ENCODE results near the gene CSPG4.
A peak's percentile ranks its signal among the peaks of the same experiment; 100 is the strongest.

CSPG4 gene

DNA sequence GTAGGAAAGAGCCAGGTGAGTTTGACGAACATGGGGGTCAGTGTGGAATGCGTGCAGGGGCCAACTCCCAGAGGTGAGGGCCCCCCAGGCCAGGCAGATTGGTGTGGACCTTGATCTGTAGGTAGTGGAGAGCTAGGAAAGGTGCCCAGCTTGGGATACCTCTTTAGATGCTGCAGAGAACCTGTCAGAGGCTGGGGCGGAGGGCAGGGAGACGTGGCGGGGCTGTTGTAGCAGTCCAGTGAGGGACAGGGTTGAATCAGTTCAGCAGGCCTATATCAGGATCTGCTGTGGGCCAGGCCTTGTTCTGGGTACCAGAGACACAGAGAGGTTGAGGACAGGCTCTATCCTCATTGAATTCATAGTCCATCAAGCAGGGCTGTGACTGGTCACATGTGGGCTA is 56.3 kb downstream of the CSPG4 start:
- peaks cover 0 to 8% (median 4%) of the 10 kb centered on the region in 4 experiments for H3K36me3 ChIP-seq (ENCODE audit: control insufficient read depth in 4 of 4, insufficient read depth in 4 of 4, low read length in 3 of 4)
- no peak for DNase-seq
- WGBS (ENCODE audit: insufficient coverage): 100% methylated on average over 5 of the region's 5 CpGs
- H3K4me3 ChIP-seq (ENCODE audit: control insufficient read depth in 1 of 7, extremely low read depth in 1 of 7, insufficient read depth in 4 of 7, low read depth in 2 of 7, low read length in 6 of 7): no peak overlapping the region
- POLR2A ChIA-PET: no interaction called here
- H3K9me3 ChIP-seq (ENCODE audit: control extremely low read depth in 1 of 5, control insufficient read depth in 4 of 5, insufficient read depth in 2 of 5, low read depth in 1 of 5, low read length in 4 of 5): no peaks in the 10 kb centered on the region
- CTCF ChIA-PET: no interaction called here
- no peak overlapping the region for H3K27ac ChIP-seq (ENCODE audit: insufficient read depth in 1 of 2, low read depth in 1 of 2, low read length in 2 of 2, poor library complexity in 1 of 2, severe bottlenecking in 2 of 2)
- H3K4me1 ChIP-seq (ENCODE audit: control extremely low read depth in 1 of 4, control insufficient read depth in 4 of 4, insufficient read depth in 4 of 4, low read length in 3 of 4): peaks cover 0 to 11% (median 7%) of the 10 kb centered on the region in 4 experiments
- H3K27me3 ChIP-seq (replicated peaks in 2 of 5; ENCODE audit: control insufficient read depth in 4 of 5, insufficient read depth in 5 of 5, low read length in 4 of 5): no peaks in the 10 kb centered on the region

DNA sequence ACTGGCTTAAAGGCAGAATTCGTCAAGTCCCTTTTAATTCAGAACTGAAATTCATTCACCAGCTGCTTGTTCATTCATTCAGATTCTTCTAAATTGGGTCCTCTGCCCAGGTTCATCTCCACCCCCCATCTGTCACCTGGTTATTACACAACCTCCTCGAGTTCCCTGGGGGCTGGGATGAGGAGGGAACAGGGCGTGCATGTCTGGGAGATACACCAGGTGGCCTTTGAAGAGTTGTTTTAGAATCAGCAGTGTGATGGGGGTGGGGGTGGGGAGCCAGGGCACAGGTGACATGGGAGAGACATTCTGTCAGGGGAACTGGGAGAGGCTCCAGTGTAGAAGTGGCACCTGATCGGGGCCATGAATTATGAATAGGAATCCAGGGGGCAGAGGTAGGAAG is 56.7 kb downstream of the CSPG4 start:
- CTCF ChIA-PET: no interaction called here
- H3K27me3 ChIP-seq (replicated peaks in 2 of 5; ENCODE audit: control insufficient read depth in 4 of 5, insufficient read depth in 5 of 5, low read length in 4 of 5): no peaks in the 10 kb centered on the region
- DNase-seq: no peak
- no peak overlapping the region for H3K27ac ChIP-seq (ENCODE audit: insufficient read depth in 1 of 2, low read depth in 1 of 2, low read length in 2 of 2, poor library complexity in 1 of 2, severe bottlenecking in 2 of 2)
- POLR2A ChIA-PET: no interaction called here
- H3K4me1 ChIP-seq (ENCODE audit: control extremely low read depth in 1 of 4, control insufficient read depth in 4 of 4, insufficient read depth in 4 of 4, low read length in 3 of 4): peaks cover 0 to 15% (median 11%) of the 10 kb centered on the region in 4 experiments
- H3K4me3 ChIP-seq (ENCODE audit: control insufficient read depth in 1 of 7, extremely low read depth in 1 of 7, insufficient read depth in 4 of 7, low read depth in 2 of 7, low read length in 6 of 7): no peak overlapping the region
- H3K36me3 ChIP-seq (ENCODE audit: control insufficient read depth in 4 of 4, insufficient read depth in 4 of 4, low read length in 3 of 4): peaks cover 0 to 8% (median 4%) of the 10 kb centered on the region in 4 experiments
- no peaks in the 10 kb centered on the region for H3K9me3 ChIP-seq (ENCODE audit: control extremely low read depth in 1 of 5, control insufficient read depth in 4 of 5, insufficient read depth in 2 of 5, low read depth in 1 of 5, low read length in 4 of 5)
- WGBS (ENCODE audit: insufficient coverage): 90% methylated on average over 2 of the region's 4 CpGs

DNA sequence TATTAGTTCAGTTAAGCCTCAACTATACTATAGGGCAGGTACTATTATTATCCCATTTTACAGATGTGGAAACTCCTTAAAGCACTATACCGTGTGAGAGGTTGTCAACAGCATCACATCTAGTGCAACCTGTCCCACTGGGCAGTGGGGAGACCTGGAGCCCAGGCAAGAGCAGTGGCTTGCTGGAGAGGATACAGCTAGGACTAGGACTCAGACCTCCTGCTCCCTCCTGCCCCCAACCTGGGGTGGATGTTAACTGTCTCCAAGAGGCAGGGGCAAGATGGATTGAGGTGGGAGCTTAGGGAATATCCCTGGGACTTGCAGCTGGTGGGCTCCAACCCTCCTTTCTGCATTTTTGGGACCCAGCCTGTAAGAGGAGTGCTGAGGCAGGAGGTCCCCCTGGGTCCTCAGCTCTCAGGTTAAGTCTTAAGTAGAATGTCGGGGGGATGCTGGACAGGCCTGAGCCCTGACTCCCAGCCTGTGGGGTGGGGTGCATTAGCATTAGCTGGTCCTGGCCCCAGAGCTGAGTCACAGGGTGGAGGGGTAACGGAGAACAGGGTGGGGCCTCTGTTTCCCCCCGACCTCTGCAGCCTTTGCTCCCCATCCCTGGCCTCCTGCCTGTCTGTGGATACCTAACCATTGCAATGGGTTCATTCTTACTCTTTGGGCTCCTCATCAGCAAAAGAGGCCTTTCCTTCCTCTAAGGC is 58.3 kb downstream of the CSPG4 start:
- Histone ChIP-seq H3K27me3 (replicated peaks in 2 of 5; ENCODE audit: control insufficient read depth in 4 of 5, insufficient read depth in 5 of 5, low read length in 4 of 5) (no peaks in the 10 kb centered on the region), H3K4me3 (ENCODE audit: control insufficient read depth in 1 of 7, extremely low read depth in 1 of 7, insufficient read depth in 4 of 7, low read depth in 2 of 7, low read length in 6 of 7) (no peak overlapping the region), H3K9me3 (ENCODE audit: control extremely low read depth in 1 of 5, control insufficient read depth in 4 of 5, insufficient read depth in 2 of 5, low read depth in 1 of 5, low read length in 4 of 5) (no peaks in the 10 kb centered on the region), H3K27ac (ENCODE audit: insufficient read depth in 1 of 2, low read depth in 1 of 2, low read length in 2 of 2, poor library complexity in 1 of 2, severe bottlenecking in 2 of 2) (no peak overlapping the region), H3K4me1 (ENCODE audit: control extremely low read depth in 1 of 4, control insufficient read depth in 4 of 4, insufficient read depth in 4 of 4, low read length in 3 of 4) (peaks cover 0 to 16% (median 12%) of the 10 kb centered on the region in 4 experiments), H3K36me3 (ENCODE audit: control insufficient read depth in 4 of 4, insufficient read depth in 4 of 4, low read length in 3 of 4) (peaks cover 0 to 13% (median 4%) of the 10 kb centered on the region in 4 experiments)
- DNase-seq: no peak
- 95% methylated on average over 3 of the region's 4 CpGs for WGBS (ENCODE audit: insufficient coverage)
- ChIA-PET CTCF (interaction anchor here (1.1 to 1.5 kb wide), 2 partner anchors 12 to 14 kb away, joined by 3 to 4 read pairs; partner anchors contain the start of gene IMP3), POLR2A (no interaction called here)

DNA sequence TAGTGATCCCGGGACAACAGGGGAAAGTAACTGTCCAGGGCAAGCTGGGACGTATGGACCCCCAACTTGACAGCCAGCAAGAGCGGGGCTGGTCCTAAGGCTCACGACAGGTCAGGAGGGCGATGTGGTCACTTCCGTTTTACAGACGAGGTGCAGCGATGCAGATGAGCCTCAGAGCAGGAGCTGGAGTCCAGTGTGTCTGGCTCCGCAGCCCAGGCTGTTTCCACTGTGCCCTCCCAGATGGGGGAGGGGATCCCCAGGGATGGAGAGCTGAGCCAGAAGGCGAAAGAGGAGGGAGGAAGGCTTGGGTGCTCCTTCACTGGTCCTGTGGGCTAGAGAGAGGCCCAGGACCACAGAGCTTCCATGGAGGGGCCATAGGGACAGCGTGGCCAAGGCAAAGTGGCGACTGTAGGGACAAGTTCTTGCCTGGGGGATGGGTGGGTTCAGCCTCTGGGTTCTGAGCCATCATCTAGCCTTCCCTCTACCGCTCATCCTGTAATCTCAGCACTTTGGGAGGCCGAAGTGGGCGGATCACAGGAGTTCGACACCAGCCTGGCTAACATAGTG is 59.2 kb downstream of the CSPG4 start:
- no peak overlapping the region for H3K4me3 ChIP-seq (ENCODE audit: control insufficient read depth in 1 of 7, extremely low read depth in 1 of 7, insufficient read depth in 4 of 7, low read depth in 2 of 7, low read length in 6 of 7)
- H3K36me3 ChIP-seq (ENCODE audit: control insufficient read depth in 4 of 4, insufficient read depth in 4 of 4, low read length in 3 of 4): peaks cover 0 to 13% (median 4%) of the 10 kb centered on the region in 4 experiments
- peaks cover 0 to 17% (median 15%) of the 10 kb centered on the region in 4 experiments for H3K4me1 ChIP-seq (ENCODE audit: control extremely low read depth in 1 of 4, control insufficient read depth in 4 of 4, insufficient read depth in 4 of 4, low read length in 3 of 4)
- DNase-seq: no peak
- ChIA-PET POLR2A (no interaction called here), CTCF (interaction anchor here (1.1 to 1.5 kb wide), 2 partner anchors 11 to 13 kb away, joined by 3 to 4 read pairs; partner anchors contain the start of gene IMP3)
- no peak overlapping the region for H3K27ac ChIP-seq (ENCODE audit: insufficient read depth in 1 of 2, low read depth in 1 of 2, low read length in 2 of 2, poor library complexity in 1 of 2, severe bottlenecking in 2 of 2)
- no peaks in the 10 kb centered on the region for H3K9me3 ChIP-seq (ENCODE audit: control extremely low read depth in 1 of 5, control insufficient read depth in 4 of 5, insufficient read depth in 2 of 5, low read depth in 1 of 5, low read length in 4 of 5)
- WGBS (ENCODE audit: insufficient coverage): 96% methylated on average over 15 of the region's 16 CpGs
- H3K27me3 ChIP-seq (replicated peaks in 2 of 5; ENCODE audit: control insufficient read depth in 4 of 5, insufficient read depth in 5 of 5, low read length in 4 of 5): no peaks in the 10 kb centered on the region

DNA sequence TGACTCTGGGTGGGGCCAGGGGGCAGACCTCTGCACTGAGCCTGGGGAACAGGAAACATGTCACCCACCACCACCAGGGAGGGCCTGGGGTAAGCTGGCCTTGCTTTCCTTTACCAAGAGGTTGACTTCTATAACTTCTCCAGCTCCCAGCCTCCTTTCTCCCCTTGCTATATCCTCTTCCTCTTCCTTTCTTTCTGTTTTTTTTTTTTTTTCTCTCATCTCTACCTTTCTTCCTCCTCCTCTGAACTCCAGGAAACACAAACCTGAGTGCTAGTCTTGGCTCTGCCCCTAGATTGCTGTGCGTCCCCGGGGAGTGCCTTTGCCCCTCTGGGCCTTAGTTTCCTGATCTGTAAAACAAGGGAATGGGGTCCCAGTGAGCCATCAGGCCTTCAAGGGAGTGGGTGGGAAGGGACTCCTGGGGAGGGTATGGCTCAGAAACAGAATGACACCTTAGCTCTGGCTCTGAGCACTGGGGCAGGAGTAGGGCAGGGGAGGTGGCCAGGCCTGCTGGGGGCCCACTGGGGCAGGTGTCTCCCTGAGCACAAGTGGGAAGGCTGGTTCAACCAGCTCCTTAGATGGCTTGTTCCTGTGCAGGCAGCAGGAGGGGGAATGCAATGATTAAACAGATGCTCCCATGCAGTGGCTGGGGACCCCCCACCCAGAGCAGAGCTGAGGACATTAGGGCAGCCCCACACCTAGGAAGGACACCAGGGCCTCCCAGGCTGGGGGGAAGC is 60.7 kb downstream of the CSPG4 start:
- WGBS (ENCODE audit: insufficient coverage): 50% methylated on average over 2 of the region's 2 CpGs
- Histone ChIP-seq H3K27me3 (replicated peaks in 2 of 5; ENCODE audit: control insufficient read depth in 4 of 5, insufficient read depth in 5 of 5, low read length in 4 of 5) (no peaks in the 10 kb centered on the region), H3K4me3 (ENCODE audit: control insufficient read depth in 1 of 7, extremely low read depth in 1 of 7, insufficient read depth in 4 of 7, low read depth in 2 of 7, low read length in 6 of 7) (peak overlapping the region in 1 of 7 experiments; percentile 10), H3K27ac (ENCODE audit: insufficient read depth in 1 of 2, low read depth in 1 of 2, low read length in 2 of 2, poor library complexity in 1 of 2, severe bottlenecking in 2 of 2) (peak overlapping the region in 1 of 2 experiments; percentile 34), H3K4me1 (ENCODE audit: control extremely low read depth in 1 of 4, control insufficient read depth in 4 of 4, insufficient read depth in 4 of 4, low read length in 3 of 4) (peaks cover 0 to 30% (median 23%) of the 10 kb centered on the region in 4 experiments), H3K36me3 (ENCODE audit: control insufficient read depth in 4 of 4, insufficient read depth in 4 of 4, low read length in 3 of 4) (peaks cover 0 to 10% (median 2%) of the 10 kb centered on the region in 4 experiments), H3K9me3 (ENCODE audit: control extremely low read depth in 1 of 5, control insufficient read depth in 4 of 5, insufficient read depth in 2 of 5, low read depth in 1 of 5, low read length in 4 of 5) (no peaks in the 10 kb centered on the region)
- CTCF ChIA-PET: interaction anchor here (0.6 to 1.1 kb wide), 4 partner anchors 25 to 143 kb away, joined by 3 read pairs; no protein-coding TSS in a partner anchor
- peak in 2 of 3 donors; percentile 27 to 30 for DNase-seq
- POLR2A ChIA-PET: interaction anchor here (0.6 kb wide), 1 partner anchor 196 kb away, joined by 4 read pairs; no protein-coding TSS in a partner anchor

DNA sequence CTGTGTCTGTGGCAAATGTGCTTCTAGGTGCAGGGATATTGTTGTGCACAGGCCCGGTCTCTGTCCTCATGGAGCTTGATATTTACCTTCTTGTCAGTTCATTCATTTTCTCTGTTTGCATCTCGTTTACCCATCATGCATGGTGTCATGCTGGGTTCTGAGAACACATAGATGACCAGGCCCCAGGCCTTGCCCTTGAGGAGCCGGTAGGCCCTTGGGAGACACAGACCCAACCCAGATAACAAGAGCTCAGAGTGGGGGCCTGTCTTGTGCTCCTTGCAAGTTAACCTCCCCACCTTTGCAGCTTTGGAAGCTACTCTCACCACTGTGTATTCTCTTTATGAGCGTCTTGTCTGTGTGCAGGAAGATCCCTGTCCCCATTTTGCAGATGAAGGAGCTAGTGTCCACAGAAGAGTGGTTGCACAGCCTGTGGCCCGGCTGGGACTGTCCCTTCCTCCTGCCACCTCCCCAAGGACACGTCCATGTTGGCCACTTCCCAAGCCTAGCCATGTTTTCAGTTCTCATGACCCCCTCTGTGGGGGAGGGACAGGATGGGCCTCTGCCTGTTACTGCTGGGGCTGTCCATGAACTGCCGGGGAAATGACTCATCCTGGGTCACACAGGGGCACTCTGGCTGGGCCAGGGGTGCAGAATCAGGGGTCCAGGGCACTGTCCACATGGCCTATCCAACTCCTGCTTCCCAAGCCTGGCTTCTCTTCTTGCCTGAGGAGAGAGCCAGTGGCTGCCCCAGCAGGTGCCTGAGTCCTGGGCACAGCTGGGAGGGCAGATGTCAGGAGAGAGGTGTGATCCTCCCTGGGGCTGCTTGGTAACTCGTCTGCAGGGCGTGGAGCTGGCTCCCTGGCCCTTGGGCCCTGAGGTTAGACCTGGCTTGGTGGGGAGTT is 61.5 kb downstream of the CSPG4 start:
- CTCF ChIA-PET: interaction anchor here (0.9 to 1.2 kb wide), 3 partner anchors 11 to 142 kb away, joined by 3 read pairs; no protein-coding TSS in a partner anchor
- H3K27ac ChIP-seq (ENCODE audit: insufficient read depth in 1 of 2, low read depth in 1 of 2, low read length in 2 of 2, poor library complexity in 1 of 2, severe bottlenecking in 2 of 2): peak overlapping the region in 1 of 2 experiments; percentile 47
- H3K36me3 ChIP-seq (ENCODE audit: control insufficient read depth in 4 of 4, insufficient read depth in 4 of 4, low read length in 3 of 4): peaks cover 0 to 5% (median 0%) of the 10 kb centered on the region in 4 experiments
- peaks cover 0 to 3% (median 0%) of the 10 kb centered on the region in 5 experiments for H3K27me3 ChIP-seq (replicated peaks in 2 of 5; ENCODE audit: control insufficient read depth in 4 of 5, insufficient read depth in 5 of 5, low read length in 4 of 5)
- peak in 2 of 3 donors; percentile 9 to 26 for DNase-seq
- no peaks in the 10 kb centered on the region for H3K9me3 ChIP-seq (ENCODE audit: control extremely low read depth in 1 of 5, control insufficient read depth in 4 of 5, insufficient read depth in 2 of 5, low read depth in 1 of 5, low read length in 4 of 5)
- WGBS (ENCODE audit: insufficient coverage): 95% methylated on average over 7 of the region's 9 CpGs
- H3K4me3 ChIP-seq (ENCODE audit: control insufficient read depth in 1 of 7, extremely low read depth in 1 of 7, insufficient read depth in 4 of 7, low read depth in 2 of 7, low read length in 6 of 7): peak overlapping the region in 1 of 7 experiments; percentile 10
- POLR2A ChIA-PET: interaction anchor here (0.6 kb wide), 1 partner anchor 196 kb away, joined by 4 read pairs; no protein-coding TSS in a partner anchor
- peaks cover 0 to 34% (median 30%) of the 10 kb centered on the region in 4 experiments for H3K4me1 ChIP-seq (ENCODE audit: control extremely low read depth in 1 of 4, control insufficient read depth in 4 of 4, insufficient read depth in 4 of 4, low read length in 3 of 4)

All from common myeloid progenitor, CD34-positive (primary cell).